SKM-1 treated with dmso at 0.1 percent for 144 hours (cell line): ENCODE measurements around the gene SPACDR.
"Not testable (repeated sequence)": the region's sequence is repeated elsewhere in the genome, so short reads cannot be mapped to it uniquely, and the experiment has no call there.

ENCODE experiments used
- DNase-seq: peaks from one replicate; lab custom pipeline; 2025; ENCODE audit not compliant: unreplicated experiment; lab: John Stamatoyannopoulos, UW

Gene SPACDR

DNA sequence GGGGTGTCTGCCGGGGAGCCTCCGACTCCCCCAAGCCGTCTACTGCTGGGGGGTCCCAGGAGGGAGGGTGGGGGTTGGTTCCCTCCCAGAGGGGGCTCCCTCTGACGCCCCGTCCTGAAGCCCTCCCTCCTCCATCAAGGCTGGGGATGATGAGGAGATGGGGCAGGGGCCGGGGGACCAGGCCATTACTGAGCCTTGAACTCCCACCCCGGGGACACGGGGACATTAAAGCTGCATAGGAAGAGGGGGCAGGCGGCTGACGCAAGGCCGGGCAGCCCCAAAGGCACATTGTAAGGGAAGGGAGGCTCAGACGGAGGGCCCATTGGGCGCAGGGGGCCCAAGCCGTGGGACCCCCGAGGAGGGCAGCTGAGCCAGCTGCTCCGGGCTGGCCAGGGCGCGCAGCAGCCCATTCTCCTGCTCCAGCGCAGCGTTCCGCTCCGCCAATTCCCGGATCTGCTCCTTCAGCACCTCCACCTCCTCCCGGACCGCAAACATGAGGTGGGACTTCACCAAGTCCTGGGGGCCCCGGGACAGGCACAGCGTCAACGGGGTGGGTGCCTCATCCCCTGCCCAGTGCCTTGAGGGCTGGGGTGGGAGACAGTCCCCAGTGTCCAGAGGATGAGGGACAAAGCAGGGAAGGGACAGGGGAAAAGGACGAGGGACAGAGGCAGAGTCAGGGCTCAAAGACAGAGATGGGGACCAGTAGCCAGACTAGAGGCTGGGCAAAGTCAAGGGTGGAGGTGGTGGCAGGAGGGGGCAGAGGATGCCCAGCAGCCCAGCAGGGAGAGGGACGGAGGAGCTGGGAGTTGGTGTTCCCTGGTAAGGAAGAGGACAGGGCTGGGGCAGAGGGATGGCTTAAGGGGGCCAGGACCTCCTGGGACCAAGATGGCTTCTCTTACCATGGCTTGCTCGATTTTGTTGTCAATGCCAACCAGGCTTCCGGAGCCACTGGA lies 2.9 kb upstream of the SPACDR start:
- no peak for DNase-seq

DNA sequence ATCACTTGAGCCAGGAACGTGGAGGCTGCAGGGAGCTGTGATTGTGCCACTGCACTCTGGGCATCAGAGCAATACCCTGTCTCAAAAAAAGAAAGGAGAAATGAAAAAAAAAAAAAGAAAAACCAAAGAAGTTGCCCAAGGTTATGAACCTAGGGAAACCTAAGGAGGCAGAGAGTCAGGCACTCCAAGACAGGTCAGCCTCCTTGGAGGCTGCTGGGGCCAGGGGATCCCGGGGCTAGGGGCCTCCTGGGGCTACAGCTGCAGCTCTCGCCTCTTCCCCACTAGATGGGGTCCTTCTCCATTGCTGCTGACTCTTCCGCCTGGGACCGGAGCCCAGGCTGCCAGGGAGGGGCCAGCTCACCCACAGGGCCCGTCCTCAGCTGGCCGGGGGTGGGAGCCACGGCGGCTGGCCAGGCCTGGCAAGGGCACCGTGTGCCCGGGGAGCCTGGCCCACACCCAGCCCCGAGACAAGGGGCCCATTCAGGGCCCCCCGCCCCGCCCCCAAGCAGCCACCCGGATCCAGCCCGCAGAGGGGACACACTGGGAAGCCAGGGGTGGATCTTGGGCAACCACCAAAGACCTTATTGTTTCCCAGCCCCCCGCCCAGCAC lies 1.7 kb upstream of the SPACDR start:
- no peak for DNase-seq

GRCh38 chr7:100465299-100465698 lies 1.2 kb upstream of the SPACDR start:
- no peak for DNase-seq

GRCh38 chr7:100464791-100465190 lies 731 bp upstream of the SPACDR start:
- DNase-seq: no peak

DNA sequence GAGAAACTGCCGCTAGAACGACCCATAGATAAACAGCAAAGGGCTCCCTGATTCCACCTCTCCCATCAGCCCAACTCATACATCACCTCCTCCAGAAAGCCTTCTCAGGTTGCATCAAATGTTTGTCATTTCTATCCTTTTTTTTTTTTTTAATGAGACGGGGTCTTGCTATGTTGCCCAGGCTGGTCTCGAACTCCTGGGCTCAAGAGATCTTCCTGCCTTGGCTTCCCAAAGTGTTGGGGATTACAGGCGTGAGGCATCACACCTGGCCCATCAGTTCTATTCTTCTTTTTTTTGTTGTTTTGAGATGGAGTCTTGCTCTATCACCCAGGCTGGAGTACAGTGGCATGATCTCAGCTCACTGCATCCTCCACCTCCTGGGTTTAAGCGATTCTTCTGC lies 7.0 kb downstream of the SPACDR start:
- DNase-seq: no peak

DNA sequence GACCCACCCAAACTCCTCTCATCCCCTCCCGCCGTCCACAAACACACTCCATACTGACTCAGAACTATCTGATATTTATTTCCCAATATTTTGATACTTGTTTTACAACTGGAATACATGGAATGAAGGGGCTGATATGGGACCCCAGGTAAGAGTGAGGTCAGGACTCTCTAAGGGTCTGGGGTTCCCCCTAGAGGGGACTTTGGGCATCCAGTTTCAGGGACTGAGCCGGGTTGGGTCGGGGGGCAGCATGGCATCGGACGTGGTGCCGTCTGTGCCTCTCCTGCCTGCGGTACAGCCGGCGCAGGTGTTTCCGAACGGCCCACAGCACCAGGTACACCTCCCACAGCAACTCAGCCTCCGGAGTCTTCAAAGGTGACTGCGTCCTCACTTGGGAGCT lies 7.5 kb downstream of the SPACDR start:
- DNase-seq: no peak

- no peak for DNase-seq
These were observed 8.9 kb downstream of the SPACDR start for GRCh38 chr7:100455206-100455605.

GRCh38 chr7:100453854-100454253 lies 10.2 kb downstream of the SPACDR start:
- not testable (repeated sequence) for DNase-seq

DNA sequence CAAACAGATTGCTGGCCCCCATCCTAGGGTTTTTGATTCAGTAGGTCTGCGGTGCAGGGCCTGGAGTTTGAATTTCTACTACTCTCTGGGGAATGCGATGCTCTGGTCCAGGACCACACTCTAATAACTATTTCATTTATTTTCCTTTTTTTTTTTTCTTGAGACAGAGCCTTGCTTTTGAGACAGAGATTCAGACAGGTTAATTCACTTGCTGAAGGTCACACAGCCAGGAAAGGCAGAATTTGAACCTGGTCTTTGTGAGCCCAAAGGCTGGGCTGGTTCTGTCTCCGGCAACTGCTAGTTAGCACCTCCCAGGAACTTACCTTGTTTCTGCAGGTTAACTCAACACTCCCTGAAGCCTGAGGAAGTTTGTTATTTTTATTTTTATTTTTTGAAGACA lies 11.5 kb downstream of the SPACDR start:
- DNase-seq: no peak

DNA sequence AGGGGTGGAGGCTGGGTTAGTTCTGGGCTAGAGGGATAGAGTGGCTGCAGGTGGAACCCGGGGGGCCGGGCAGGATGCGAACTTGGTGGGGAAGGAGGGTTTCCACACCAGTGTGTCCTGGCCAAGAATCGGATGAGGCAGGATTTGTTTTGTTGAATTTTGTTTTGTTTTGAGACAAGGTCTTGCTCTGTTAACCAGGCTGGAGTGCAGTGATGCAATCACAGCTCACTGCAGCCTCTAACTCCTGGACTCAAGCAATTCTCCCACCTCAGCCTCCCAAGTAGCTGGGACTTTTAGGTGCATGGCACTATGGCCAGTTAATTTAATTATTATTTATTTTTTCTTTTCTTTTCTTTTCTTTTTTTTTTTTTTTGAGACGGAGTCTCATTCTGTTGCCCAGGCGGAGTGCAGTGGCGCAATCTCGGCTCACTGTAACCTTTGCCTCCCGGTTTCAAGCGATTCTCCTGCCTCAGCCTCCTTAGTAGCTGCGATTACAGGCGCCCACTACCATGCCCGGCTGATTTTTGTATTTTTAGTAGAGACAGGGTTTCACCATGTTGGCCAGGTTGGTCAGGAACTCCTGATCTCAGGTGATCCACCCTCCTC lies 14.8 kb downstream of the SPACDR start:
- no peak for DNase-seq

DNA sequence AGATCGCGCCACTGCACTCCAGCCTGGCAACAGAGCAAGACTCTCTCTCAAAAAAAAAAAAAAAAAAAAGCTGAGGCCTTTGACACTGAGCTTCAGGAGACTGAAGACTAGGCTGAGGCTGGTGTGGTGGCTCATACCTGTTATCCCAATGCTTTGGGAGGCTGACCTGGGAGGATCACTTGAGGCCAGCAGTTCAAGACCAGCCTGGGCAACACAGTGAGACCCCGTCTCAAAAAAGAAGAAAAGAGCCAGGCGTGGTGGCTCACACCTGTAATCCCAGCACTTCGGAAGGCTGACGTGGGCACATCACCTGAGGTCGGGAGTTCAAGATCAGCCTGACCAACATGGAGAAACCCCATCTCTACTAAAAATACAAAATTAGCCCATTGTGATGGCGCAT lies 16.7 kb downstream of the SPACDR start:
- not testable (repeated sequence) for DNase-seq

- DNase-seq: no peak
These were observed 18.0 kb downstream of the SPACDR start for GRCh38 chr7:100446040-100446439.

- peak; percentile 54 for DNase-seq
These were observed 19.5 kb downstream of the SPACDR start for GRCh38 chr7:100444311-100445278.

DNA sequence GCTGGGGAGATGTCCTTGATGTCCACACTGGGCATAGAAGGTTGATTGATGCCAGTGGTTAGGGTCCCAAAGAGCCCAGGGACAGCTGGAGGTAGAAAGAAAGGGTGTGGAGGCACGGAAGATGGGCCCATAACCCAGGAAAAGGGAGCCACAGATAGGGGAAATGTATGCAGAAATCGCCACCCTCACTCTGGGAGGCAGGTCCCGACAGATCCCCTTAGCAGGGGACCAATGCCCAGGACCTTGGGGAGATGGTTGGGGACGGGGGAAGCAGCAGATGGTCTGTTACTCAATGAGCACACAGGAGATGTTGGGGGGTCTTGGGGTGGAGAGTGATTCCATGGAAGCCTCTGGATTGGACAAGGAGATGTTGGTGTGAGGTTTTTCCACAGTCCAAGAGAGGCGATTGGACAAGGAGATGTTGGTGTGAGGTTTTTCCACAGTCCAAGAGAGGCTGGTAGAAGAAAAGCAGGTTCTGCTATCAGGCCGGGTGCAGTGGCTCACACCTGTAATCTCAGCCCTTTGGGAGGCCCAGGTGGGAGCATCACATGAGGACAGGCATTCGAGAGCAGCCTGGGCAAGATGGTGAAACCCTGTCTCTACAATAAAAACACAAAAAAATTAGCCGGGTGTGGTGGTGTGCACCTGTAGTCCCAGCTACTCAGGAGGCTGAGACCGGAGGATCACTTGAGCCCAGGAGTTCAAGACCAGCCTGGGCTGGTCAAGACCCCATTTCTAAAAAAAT lies 20.8 kb downstream of the SPACDR start:
- no peak for DNase-seq

DNA sequence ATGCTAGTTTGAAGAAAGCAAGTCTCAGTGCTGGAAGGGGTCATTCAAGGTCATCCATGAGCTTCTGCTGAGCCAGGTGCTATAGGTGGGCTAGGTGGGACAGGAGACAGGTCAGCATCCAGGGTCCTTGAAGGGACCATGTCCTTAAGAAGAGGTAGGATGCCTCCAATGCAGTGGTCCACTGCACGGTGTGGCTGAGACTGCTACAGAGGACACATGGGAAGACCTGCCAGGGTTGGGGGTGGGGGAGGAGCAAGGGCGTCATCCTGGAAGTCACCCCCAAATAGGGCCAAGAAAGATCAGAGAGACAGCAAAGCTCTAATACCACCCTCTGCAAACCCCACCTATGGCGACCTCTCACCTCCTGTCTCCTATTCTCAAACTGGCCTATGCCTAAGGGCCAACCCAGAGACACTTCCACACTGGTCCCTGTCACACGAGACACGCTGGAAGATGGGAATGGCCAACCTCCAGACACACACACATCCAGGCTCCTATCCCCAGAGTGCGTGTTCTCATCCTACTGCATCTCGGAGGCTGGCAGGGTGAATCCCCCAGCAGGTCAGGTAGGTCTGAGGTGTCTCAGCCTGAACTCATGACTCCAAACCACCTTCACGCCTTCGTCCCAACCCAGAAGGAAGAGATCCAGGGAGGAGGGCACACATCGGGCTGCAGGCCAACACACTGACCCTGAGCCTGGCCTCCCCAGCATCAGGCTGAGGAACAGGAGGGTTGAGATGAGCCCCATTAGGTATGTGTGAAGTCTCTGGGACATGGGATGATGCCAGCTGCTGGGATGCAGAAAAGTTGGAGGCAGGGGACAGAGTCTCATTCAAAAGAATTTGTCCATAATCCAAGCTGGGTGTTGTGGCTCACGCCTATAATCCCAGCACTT lies 22.2 kb downstream of the SPACDR start:
- DNase-seq: no peak

DNA sequence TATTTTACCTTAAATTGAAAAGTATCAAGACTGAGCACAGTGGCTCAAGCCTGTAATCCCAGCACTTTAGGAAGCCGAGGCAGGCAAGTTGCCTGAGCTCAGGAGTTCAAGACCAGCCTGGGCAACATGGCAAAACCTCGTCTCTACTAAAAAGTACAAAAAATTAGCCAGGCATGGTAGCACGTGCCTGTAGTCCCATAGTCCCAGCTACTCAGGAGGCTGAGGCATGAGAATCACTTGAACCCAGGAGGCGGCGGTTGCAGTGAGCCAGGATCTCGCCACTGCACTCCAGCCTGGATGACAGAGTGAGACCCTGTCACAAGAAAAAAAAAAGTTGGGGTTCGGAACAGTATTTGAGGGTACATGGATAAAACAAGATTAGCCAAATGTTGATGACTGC lies 24.8 kb downstream of the SPACDR start:
- DNase-seq: not testable (repeated sequence)

- DNase-seq: not testable (repeated sequence)
These were observed 25.3 kb downstream of the SPACDR start for GRCh38 chr7:100438731-100439130.

GRCh38 chr7:100438172-100438571 lies 25.9 kb downstream of the SPACDR start:
- no peak for DNase-seq
